Neutrophil (primary cell): ENCODE results near the gene FAM117B.

ENCODE experiments used
- H3K27ac ChIP-seq: fragments of 200-600 bp; sonication (generic); 2 replicates; pipeline ENCODE4 v1.5.1; 2016; ENCODE audit warnings: mild to moderate bottlenecking, moderate library complexity
- H3K27me3 ChIP-seq: fragments of 200-600 bp; sonication (generic); 2 replicates; pipeline ENCODE4 v1.6.0; 2016; ENCODE audit warnings: mild to moderate bottlenecking
- H3K36me3 ChIP-seq: fragments of 200-600 bp; sonication (generic); 2 replicates; pipeline ENCODE4 v1.5.1; 2017
- H3K4me1 ChIP-seq, 2 experiments: fragments of 200-600 bp in 1 of 2; sonication (generic) in 1 of 2; 1 replicate in 1 of 2; 2 replicates in 1 of 2; pipeline versions ENCODE4 v1.5.1 to v1.6.1; 2013 to 2016; ENCODE audit warnings: low read depth in 1 of 2, low read length in 1 of 2, mild to moderate bottlenecking in 1 of 2, moderate library complexity in 1 of 2; ENCODE audit not compliant: control insufficient read depth in 1 of 2, insufficient read depth in 1 of 2
- H3K4me3 ChIP-seq, 2 experiments: fragments of 200-600 bp in 1 of 2; sonication (generic) in 1 of 2; 1 replicate in 1 of 2; 2 replicates in 1 of 2; pipeline ENCODE4 v1.5.1; 2013 to 2016; ENCODE audit warnings: low read depth in 1 of 2, low read length in 1 of 2, mild to moderate bottlenecking in 1 of 2, moderate library complexity in 1 of 2
- H3K9me3 ChIP-seq: fragments of 200-600 bp; sonication (generic); 2 replicates; pipeline ENCODE4 v1.5.1; 2016
- CTCF ChIP-seq: fragments of 200-600 bp; sonication (generic); IDR thresholded peaks from 2 replicates; pipeline ENCODE4 v1.5.1; 2016; ENCODE audit warnings: antibody characterized with exemption

The FAM117B gene

GRCh38 chr2:202679980-202680379, 45.2 kb downstream of the FAM117B start:
- Histone ChIP-seq H3K36me3 (no peaks in the 10 kb centered on the region), H3K27ac (no peak overlapping the region), H3K4me1 (no peaks in the 10 kb centered on the region), H3K4me3 (no peak overlapping the region), H3K27me3 (no peaks in the 10 kb centered on the region), H3K9me3 (no peaks in the 10 kb centered on the region)
- no peak for TF ChIP-seq CTCF

DNA sequence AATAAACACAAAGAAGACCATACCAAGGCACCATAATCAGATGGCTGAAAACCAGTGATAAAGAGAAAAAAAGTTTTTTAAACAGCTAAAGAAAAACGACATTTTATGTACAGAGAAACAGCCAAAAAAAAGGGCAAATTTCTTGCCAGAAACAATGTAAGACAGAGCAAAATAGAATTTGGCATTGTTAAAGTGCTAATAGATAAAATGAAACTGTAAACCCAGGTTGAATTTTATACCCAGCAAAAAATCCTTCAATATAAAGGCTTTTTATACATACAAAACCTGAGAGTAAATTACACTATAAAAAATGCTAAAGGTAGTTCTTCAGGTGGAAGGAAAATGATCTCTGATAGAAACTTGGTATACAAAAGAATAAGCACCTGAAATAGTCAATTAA, 45.7 kb downstream of the FAM117B start:
- H3K27me3 ChIP-seq, result no peaks in the 10 kb centered on the region
- no peak overlapping the region for H3K27ac ChIP-seq
- no peaks in the 10 kb centered on the region for H3K36me3 ChIP-seq
- TF ChIP-seq CTCF, result no peak
- no peak overlapping the region for H3K4me3 ChIP-seq
- H3K4me1 ChIP-seq, result no peaks in the 10 kb centered on the region
- no peaks in the 10 kb centered on the region for H3K9me3 ChIP-seq

DNA sequence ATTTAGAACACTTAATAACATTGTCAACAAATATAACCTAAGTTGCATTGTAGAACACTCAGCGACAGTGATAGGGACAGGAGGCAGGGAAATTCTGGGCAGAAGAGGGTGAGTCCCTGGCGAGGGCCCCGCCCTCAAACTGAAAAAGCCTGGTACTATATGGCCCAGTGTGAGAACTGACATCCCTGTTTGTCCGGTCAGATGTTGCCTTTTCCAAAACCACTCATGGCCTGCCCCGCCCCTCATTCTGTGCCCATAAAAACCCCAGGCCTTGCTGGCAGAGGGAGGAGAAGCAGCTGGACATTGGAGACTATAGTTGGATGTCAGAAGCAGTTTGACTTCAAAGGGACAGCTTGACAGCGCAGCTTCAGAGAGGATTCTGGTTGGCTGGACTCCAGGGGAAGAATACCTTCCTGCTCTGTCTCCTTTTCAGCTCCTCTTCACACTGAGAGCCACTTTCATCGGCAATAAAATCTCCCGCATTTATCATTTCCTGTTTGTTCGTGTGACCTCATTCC, 47.0 kb downstream of the FAM117B start:
- TF ChIP-seq CTCF, result no peak
- Histone ChIP-seq H3K27me3 (no peaks in the 10 kb centered on the region), H3K9me3 (no peaks in the 10 kb centered on the region), H3K36me3 (no peaks in the 10 kb centered on the region), H3K27ac (no peak overlapping the region), H3K4me3 (no peak overlapping the region), H3K4me1 (no peaks in the 10 kb centered on the region)

GRCh38 chr2:202682274-202682673, 47.5 kb downstream of the FAM117B start:
- Histone ChIP-seq H3K4me1 (no peaks in the 10 kb centered on the region), H3K9me3 (no peaks in the 10 kb centered on the region), H3K4me3 (no peak overlapping the region), H3K27me3 (no peaks in the 10 kb centered on the region), H3K27ac (no peak overlapping the region), H3K36me3 (no peaks in the 10 kb centered on the region)
- TF ChIP-seq CTCF, result no peak

DNA sequence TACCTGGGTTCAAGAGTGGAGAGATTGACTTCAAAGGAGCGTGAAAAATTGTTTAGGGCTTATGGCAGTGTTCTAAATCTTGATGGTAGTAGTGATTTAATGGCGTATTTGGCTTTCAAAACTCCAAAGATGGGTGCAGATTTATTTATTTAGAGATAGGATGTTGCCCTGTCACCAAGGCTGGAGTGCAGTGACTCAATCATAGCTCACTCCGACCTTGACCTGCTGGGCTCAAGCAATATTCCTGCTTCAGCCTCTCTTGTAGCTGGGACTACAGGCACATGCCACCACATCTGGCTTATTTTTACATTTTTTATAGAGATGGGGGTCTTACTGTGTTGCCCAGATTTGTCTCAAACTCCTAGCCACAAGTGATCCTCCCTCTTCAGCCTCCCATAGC, 52.5 kb downstream of the FAM117B start:
- Histone ChIP-seq H3K9me3 (no peaks in the 10 kb centered on the region), H3K27me3 (no peaks in the 10 kb centered on the region), H3K36me3 (no peaks in the 10 kb centered on the region), H3K4me1 (no peaks in the 10 kb centered on the region), H3K27ac (no peak overlapping the region), H3K4me3 (no peak overlapping the region)
- no peak for TF ChIP-seq CTCF

GRCh38 chr2:202689459-202689858, 54.7 kb downstream of the FAM117B start:
- Histone ChIP-seq H3K4me3 (no peak overlapping the region), H3K4me1 (no peaks in the 10 kb centered on the region), H3K36me3 (no peaks in the 10 kb centered on the region), H3K9me3 (no peaks in the 10 kb centered on the region), H3K27ac (no peak overlapping the region), H3K27me3 (no peaks in the 10 kb centered on the region)
- TF ChIP-seq CTCF, result no peak
